Neural progenitor cell (in vitro differentiated cells): ENCODE data around the gene SDK1.

Experiments used
- EZH2 ChIP-seq: fragments of 200-600 bp; sonication (generic); IDR thresholded peaks from 2 replicates; pipeline ENCODE4 v1.6.1; 2017; ENCODE audit warnings: antibody characterized with exemption, mild to moderate bottlenecking, moderate library complexity
- EZH2phosphoT487 ChIP-seq: fragments of 200-600 bp; sonication (generic); IDR thresholded peaks from 2 replicates; pipeline ENCODE4 v1.6.1; 2017; ENCODE audit warnings: antibody characterized with exemption
- TF ChIP-seq, protein P1 (sequence below): fragments of 200-600 bp; sonication (generic); IDR thresholded peaks from 2 replicates; pipeline ENCODE4 v1.5.1; 2017; ENCODE audit warnings: antibody characterized with exemption, mild to moderate bottlenecking

DNA sequence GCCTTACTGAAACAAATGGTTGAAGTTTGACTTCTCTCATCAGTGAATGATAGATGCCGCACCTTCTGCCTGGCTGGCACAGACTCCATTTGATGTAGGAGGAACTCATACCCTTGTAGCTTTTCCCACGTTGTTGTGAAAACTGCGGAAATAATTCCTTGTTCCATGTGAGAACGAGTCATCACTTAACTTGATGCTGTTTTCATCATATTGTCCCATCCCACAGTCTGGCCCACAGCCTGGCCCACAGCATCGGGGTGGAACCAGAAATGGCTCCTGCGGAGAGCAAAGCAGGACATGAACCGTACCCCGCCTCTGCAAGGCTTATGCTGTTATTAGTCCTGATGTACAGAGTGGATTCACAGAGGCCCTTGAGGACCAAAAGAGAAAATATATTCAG, 587.0 kb downstream of the SDK1 start:
- TF ChIP-seq, protein P1, sequence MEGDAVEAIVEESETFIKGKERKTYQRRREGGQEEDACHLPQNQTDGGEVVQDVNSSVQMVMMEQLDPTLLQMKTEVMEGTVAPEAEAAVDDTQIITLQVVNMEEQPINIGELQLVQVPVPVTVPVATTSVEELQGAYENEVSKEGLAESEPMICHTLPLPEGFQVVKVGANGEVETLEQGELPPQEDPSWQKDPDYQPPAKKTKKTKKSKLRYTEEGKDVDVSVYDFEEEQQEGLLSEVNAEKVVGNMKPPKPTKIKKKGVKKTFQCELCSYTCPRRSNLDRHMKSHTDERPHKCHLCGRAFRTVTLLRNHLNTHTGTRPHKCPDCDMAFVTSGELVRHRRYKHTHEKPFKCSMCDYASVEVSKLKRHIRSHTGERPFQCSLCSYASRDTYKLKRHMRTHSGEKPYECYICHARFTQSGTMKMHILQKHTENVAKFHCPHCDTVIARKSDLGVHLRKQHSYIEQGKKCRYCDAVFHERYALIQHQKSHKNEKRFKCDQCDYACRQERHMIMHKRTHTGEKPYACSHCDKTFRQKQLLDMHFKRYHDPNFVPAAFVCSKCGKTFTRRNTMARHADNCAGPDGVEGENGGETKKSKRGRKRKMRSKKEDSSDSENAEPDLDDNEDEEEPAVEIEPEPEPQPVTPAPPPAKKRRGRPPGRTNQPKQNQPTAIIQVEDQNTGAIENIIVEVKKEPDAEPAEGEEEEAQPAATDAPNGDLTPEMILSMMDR = no peak
- TF ChIP-seq EZH2 (no peak), EZH2phosphoT487 (no peak)
